Heart left ventricle (tissue), 16 donors: Measurements from ENCODE around the gene STK11IP. TPM values are rescaled to one million over a fixed set of nuclear protein-coding genes. Genes with fewer than 3 reads are reported as not detected.

Experiments
- ATAC-seq, 4 donors: fragments of 200-7000 bp; cut with Tn5 transposase; one replicate each; pipeline ENCODE4 v1.9.1; 2020 to 2022; ENCODE audit warnings: moderate library complexity in 4 of 4, mild to moderate bottlenecking in 3 of 4, moderate number of reproducible peaks in 1 of 4
- DNase-seq, 5 donors: peaks; one replicate each; pipeline ENCODE4 v3.0.0-alpha.2; 2020
- H3K27ac ChIP-seq, 12 donors: fragments of 200-600 bp; sonication (generic) in 4 of 12; one replicate each; pipeline versions ENCODE4 v1.5.0 to v1.8.0; 2016 to 2022; ENCODE audit warnings: mild to moderate bottlenecking in 2 of 12
- H3K27me3 ChIP-seq, 9 donors: fragments of 200-600 bp; sonication (generic) in 2 of 9; one replicate each; pipeline versions ENCODE4 v1.5.1 to v1.8.0; 2016 to 2022; ENCODE audit warnings: mild to moderate bottlenecking in 3 of 9
- H3K36me3 ChIP-seq, 9 donors: fragments of 200-600 bp; sonication (generic) in 2 of 9; one replicate each; pipeline versions ENCODE4 v1.5.0 to v1.8.0; 2018 to 2022; ENCODE audit warnings: mild to moderate bottlenecking in 2 of 9
- H3K4me1 ChIP-seq, 12 donors: fragments of 200-600 bp; sonication (generic) in 4 of 12; one replicate each; pipeline versions ENCODE4 v1.5.0 to v1.8.0; 2016 to 2022; ENCODE audit warnings: mild to moderate bottlenecking in 3 of 12
- H3K4me3 ChIP-seq, 12 donors: fragments of 200-600 bp; sonication (generic) in 4 of 12; one replicate each; pipeline versions ENCODE4 v1.5.0 to v1.8.0; 2017 to 2022; ENCODE audit warnings: mild to moderate bottlenecking in 9 of 12, moderate library complexity in 4 of 12
- H3K9me3 ChIP-seq, 12 donors: fragments of 200-600 bp; sonication (generic) in 4 of 12; one replicate each; pipeline versions ENCODE4 v1.5.0 to v1.8.0; 2016 to 2022; ENCODE audit warnings: mild to moderate bottlenecking in 1 of 12
- CTCF ChIP-seq, 12 donors: fragments of 200-600 bp; sonication (generic) in 4 of 12; IDR thresholded peaks; one replicate each; pipeline versions ENCODE4 v1.5.0 to v1.8.0; 2018 to 2022; ENCODE audit warnings: antibody characterized with exemption in 12 of 12, mild to moderate bottlenecking in 5 of 12
- POLR2A ChIP-seq, 2 donors: fragments of 450-650 bp; IDR thresholded peaks; one replicate each; pipeline ENCODE4 v1.6.1; 2017; ENCODE audit warnings: antibody characterized with exemption in 2 of 2, mild to moderate bottlenecking in 2 of 2, moderate library complexity in 2 of 2
- WGBS, 4 donors: extraction: QIAGEN DNeasy Blood & Tissue Kit in 2 of 4; methylation state at CpG; one replicate each; pipeline versions ENCODE4 v1.1.5 to v1.1.7; 2013 to 2018; 5-methylcytosine and 5-hydroxymethylcytosine counted together
- intact Hi-C, 10 donors: fragments of 100-400 bp; cut with DNase I; formaldehyde crosslinking; loops; one replicate each; pipeline versions ENCODE4 v1.11.1 to v1.14.2; 2022
- polyA plus RNA-seq, 2 donors: library from polyadenylated mRNA; stranded (reverse); fragments of 200-250 nt; gene quantifications; one replicate each; pipeline ENCODE4 v1.2.3, GENCODE V29; 2013
- total RNA-seq, 9 donors: library from RNA; depleted of rRNA in 2 of 9; stranded (reverse); fragments of >200 nt in 2 of 9; fragmentation: NEBNext Ultra II Directional in 3 of 9; extraction: Animal tissue kit (Norgen Biotek cat#: 25700) in 3 of 9; gene quantifications; one replicate each; pipeline versions ENCODE4 v1.1.0 to v1.2.4, GENCODE V29; 2016 to 2023
- donor health status: ischemic (EF 13 %, LVEDD 7.1; RV severe dilation, severe dysfunction).
- donor health status: healthy with polysubstance abuse.
- donor health status: DM: no; HTN: yes; CAD: no.
- donor health status: DM: no; HTN: no; CAD: no.
- donor health status: ischemic (EF 25% LVEDD 6.9; RV normal size, moderate dysfunction).
- donor health status: ischemic (EF 25% LVEDD 5.7; RV mildly dilated, moderate dysfunction).
- donor health status: healthy.
- donor health status: DM: yes; HTN: yes; CAD: no.
- donor health status: ischemic (EF 35%, LVEDD 5.7; RV mildly dilated, moderate dysfunction).
- donor health status: nonischemic (EF 11% LVEDD 7.7; RV severe dilation, severe dysfunction).
- donor health status: DM: yes; HTN: yes; CAD: no.
- donor health status: PGD.
- donor health status: ischemic (EF 29% LVEDD 5.4; RV normal size, mild dysfunction).
- donor health status: nonischemic (EF 23%, LVEDD 6.1; RV moderate dilation, normal function).

STK11IP gene
- total and polyA plus RNA-seq, 11 donors: 7.3 to 24.1 (median 14.9) TPM

GRCh38 chr2:219574484-219575311 is 23.0 kb upstream of the STK11IP start:
- H3K4me3 ChIP-seq: no peak overlapping the region
- H3K4me1 ChIP-seq: peaks cover 0 to 28% (median 9%) of the 10 kb centered on the region in 12 donors
- 78 to 88% (median 81%) methylated on average over 15 to 22 of the region's 22 CpGs for WGBS, 4 donors
- intact Hi-C loops: loop anchor here in 2 of 10 donors (5.0 kb wide), 2 partner anchors 53 to 58 kb away; partner anchors contain the start of gene SLC4A3 (in 1 of the 2)
- no peaks in the 10 kb centered on the region for H3K36me3 ChIP-seq
- H3K9me3 ChIP-seq: no peaks in the 10 kb centered on the region
- H3K27me3 ChIP-seq: peaks cover 0 to 39% (median 0%) of the 10 kb centered on the region in 9 donors
- TF ChIP-seq POLR2A (IDR thresholded peaks at IDR 0.05) (no peak), CTCF (IDR thresholded peaks at IDR 0.05) (no peak)
- ATAC-seq (no peak), DNase-seq (peak in 2 of 5 donors; percentile 8 to 50)
- peak overlapping the region in 1 of 12 donors; percentile 33 for H3K27ac ChIP-seq

- TF ChIP-seq CTCF (IDR thresholded peaks at IDR 0.05): no peak
- TF ChIP-seq POLR2A (IDR thresholded peaks at IDR 0.05): no peak
- ATAC-seq: no peak
- Histone ChIP-seq H3K4me3 (no peak overlapping the region), H3K27ac (no peak overlapping the region), H3K4me1 (peaks cover 0 to 19% (median 2%) of the 10 kb centered on the region in 12 donors), H3K27me3 (peaks cover 0 to 30% (median 0%) of the 10 kb centered on the region in 9 donors), H3K9me3 (no peaks in the 10 kb centered on the region), H3K36me3 (no peaks in the 10 kb centered on the region)
- no peak for DNase-seq
- intact Hi-C loops: no loop called here
- 78 to 85% (median 81%) methylated on average over 5 to 6 of the region's 6 CpGs for WGBS, 4 donors
Observed at GRCh38 chr2:219575566-219576504, 21.8 kb upstream of the STK11IP start.

DNA sequence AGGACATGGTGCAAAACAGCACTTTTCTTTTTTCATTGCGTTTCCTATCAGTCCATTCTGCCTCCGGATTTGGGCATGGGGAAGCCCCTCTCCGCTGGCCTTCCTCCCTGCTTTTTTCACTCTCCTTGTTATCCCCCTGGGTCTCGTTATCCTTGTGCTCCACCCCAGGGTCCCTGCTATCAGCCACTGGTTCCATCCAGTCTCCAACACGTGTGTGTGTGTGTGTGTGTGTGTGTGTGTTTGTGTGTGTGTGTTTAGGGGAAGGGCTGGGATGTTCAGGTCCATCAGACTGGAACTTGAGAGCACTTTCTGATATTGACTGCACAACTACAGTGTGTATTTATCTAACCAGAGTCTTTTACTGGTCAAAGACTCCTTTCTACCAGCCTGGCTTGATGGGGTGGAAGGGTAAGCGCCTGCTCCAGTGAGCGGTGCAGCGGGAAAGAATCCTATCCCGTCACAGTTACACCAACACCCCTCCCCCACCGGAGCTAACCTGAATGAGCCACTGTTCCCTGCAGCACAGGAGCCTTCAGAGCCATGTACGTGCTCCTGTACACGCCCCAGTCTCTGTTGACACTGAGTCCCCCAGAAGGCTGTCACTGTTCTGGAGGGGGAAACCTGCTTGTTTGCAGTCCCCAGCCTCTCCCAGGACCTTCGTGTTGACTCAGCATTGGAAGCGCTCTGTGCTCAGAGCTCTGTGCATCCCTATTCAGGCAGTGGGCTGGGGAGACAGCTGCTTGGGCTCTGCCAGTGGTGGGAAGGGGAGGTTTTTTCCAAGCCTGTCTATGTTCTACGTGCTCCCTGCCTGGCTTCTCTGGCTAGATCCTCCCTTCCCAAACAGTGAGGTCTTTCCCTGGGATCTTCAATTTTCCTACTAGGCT is 20.9 kb upstream of the STK11IP start:
- no peak for TF ChIP-seq POLR2A (IDR thresholded peaks at IDR 0.05)
- no peak for TF ChIP-seq CTCF (IDR thresholded peaks at IDR 0.05)
- intact Hi-C loops: no loop called here
- no peak overlapping the region for H3K4me3 ChIP-seq
- H3K9me3 ChIP-seq: no peaks in the 10 kb centered on the region
- H3K4me1 ChIP-seq: peaks cover 0 to 15% (median 0%) of the 10 kb centered on the region in 12 donors
- 23 to 35% (median 29%) methylated on average over 14 to 15 of the region's 15 CpGs for WGBS, 4 donors
- peak in 2 of 4 donors; percentile 10 to 28 for ATAC-seq
- H3K27ac ChIP-seq: no peak overlapping the region
- H3K27me3 ChIP-seq: peaks cover 0 to 21% (median 0%) of the 10 kb centered on the region in 9 donors
- no peaks in the 10 kb centered on the region for H3K36me3 ChIP-seq
- DNase-seq: no peak
